Small intestine (tissue), 16 donors: ENCODE data around the gene SLC6A2. TPM values are rescaled to one million over a fixed set of nuclear protein-coding genes. Genes with fewer than 3 reads are reported as not detected.
"Not testable (repeated sequence)": the region's sequence is repeated elsewhere in the genome, so short reads cannot be mapped to it uniquely, and the experiment has no call there.

Experiments
- DNase-seq, 2 donors: peaks; one replicate each; pipeline versions ENCODE4 v3.0.0 to v3.0.0-alpha.2; 2013
- FAIRE-seq: peaks from 2 replicates; lab custom pipeline; 2012; peaks lifted over from hg19 to GRCh38; lab: Jason Lieb, UNC
- H3K27ac ChIP-seq, 3 donors: one replicate each; pipeline ENCODE4 v1.5.1; 2013; ENCODE audit warnings: low read length in 2 of 3, mild to moderate bottlenecking in 2 of 3, control low read depth in 1 of 3, inconsistent platforms in 1 of 3, low read depth in 1 of 3, moderate library complexity in 1 of 3
- H3K27me3 ChIP-seq, 3 donors: one replicate each; pipeline ENCODE4 v1.6.1; 2013; ENCODE audit warnings: low read length in 3 of 3, inconsistent platforms in 1 of 3; ENCODE audit not compliant: control insufficient read depth in 3 of 3, insufficient read depth in 3 of 3
- H3K36me3 ChIP-seq, 3 donors: one replicate each; pipeline ENCODE4 v1.6.1; 2013; ENCODE audit warnings: low read length in 3 of 3, inconsistent platforms in 1 of 3, low read depth in 1 of 3, mild to moderate bottlenecking in 1 of 3, moderate library complexity in 1 of 3; ENCODE audit not compliant: control insufficient read depth in 3 of 3, insufficient read depth in 2 of 3
- H3K4me1 ChIP-seq, 3 donors: one replicate each; pipeline ENCODE4 v1.6.1; 2013; ENCODE audit warnings: low read length in 2 of 3, inconsistent platforms in 1 of 3, low read depth in 1 of 3, mild to moderate bottlenecking in 1 of 3, moderate library complexity in 1 of 3; ENCODE audit not compliant: control insufficient read depth in 3 of 3, insufficient read depth in 2 of 3
- H3K4me3 ChIP-seq, 3 donors: one replicate each; pipeline ENCODE4 v1.5.1; 2013; ENCODE audit warnings: low read length in 3 of 3, control low read depth in 1 of 3, inconsistent platforms in 1 of 3, low read depth in 1 of 3, mild to moderate bottlenecking in 1 of 3, moderate library complexity in 1 of 3
- H3K9me3 ChIP-seq, 2 donors: one replicate each; pipeline ENCODE4 v1.6.1; 2013; ENCODE audit warnings: low read depth in 1 of 2, low read length in 1 of 2; ENCODE audit not compliant: control insufficient read depth in 2 of 2, insufficient read depth in 1 of 2
- WGBS, 3 donors: extraction: QIAGEN DNeasy Blood & Tissue Kit; methylation state at CpG; one replicate each; pipeline ENCODE4 v1.1.7; 2013; 5-methylcytosine and 5-hydroxymethylcytosine counted together
- long read RNA-seq, 10 donors: transcript quantifications; one replicate each; lab custom pipeline, GENCODE V29; 2026
- polyA plus RNA-seq, 4 donors: library from polyadenylated mRNA; stranded (reverse) in 3 of 4; unstranded in 1 of 4; fragments of 200-250 nt in 3 of 4; fragments of 120-200 nt in 1 of 4; gene quantifications; one replicate each; pipeline versions ENCODE4 v1.2.1 to v1.2.3, GENCODE V29; 2013
- donor health status: healthy with polysubstance abuse.
- donor health status: control.
- donor health status: control.
- donor health status: Bipolar disorder and iron deficiency.
- donor health status: healthy.

Gene SLC6A2
- polyA plus RNA-seq = under 1 TPM in 1 of 4 donors, not detected in 3; 0.22 TPM
- long read RNA-seq, donor 1 = 0 reads
- long read RNA-seq, donor 2 = 0 reads
- long read RNA-seq, donor 3 = 0 reads
- long read RNA-seq, donor 4 = 0 reads
- long read RNA-seq, donor 5 = 0 reads
- long read RNA-seq, donor 6 = 0 reads
- long read RNA-seq, donor 7 = 0 reads
- long read RNA-seq, donor 8 = 0 reads
- long read RNA-seq, donor 9 = 0 reads
- long read RNA-seq, donor 10 = 0 reads

DNA sequence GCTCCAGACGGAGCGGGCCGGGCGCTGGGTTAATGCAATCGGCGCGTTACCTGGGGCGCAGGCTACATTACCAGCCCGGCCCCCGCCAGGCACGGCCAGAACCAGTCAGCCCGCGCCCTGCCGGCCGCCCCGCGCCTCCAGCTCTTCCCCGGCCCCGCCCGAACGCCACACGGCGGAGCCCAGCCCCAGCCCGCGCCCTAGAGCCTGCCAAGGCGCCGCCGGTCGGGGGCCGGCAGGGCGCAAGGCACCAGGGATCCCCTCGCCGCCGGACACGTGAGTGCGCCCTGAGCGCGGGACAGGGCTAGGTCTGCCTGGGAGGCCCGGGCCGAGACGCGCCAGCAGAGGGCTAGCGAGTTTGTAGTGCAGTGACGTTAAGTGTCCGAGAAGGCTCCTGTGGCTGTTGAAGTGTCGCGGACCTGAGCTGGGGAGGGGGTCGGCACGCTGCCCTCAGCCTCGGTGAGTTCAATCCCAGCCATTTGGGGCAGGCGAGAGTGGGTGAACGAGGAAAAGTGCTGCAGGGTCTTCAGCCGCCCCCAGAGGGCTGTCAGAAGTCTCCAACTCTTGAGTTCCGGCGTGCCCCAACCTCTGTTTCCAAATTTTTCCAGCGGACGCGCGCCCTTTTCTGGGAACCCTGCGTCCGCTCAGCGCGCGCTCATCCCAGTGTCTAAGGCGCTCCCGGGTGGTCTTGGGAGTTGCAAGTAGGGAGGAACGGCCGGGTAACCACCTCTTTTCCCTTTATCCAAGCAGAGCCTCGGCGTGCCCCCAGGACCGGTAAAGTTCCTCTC is at the start of gene SLC6A2:
TSS of gene SLC6A2 (plus strand) at position 92 of the 785 bp plus-strand sequence. CDS start 707 bp downstream, outside the sequence.
- WGBS, 3 donors = 3 to 8% (median 8%) methylated on average over 57 to 71 of the region's 71 CpGs
- DNase-seq (peak in 1 of 2 donors; percentile 9), FAIRE-seq (no peak)
- Histone ChIP-seq H3K36me3 (no peaks in the 10 kb centered on the region), H3K9me3 (no peaks in the 10 kb centered on the region), H3K4me3 (no peak within 1 kb of the TSS), H3K27me3 (peaks cover 6 to 40% (median 16%) of the 10 kb centered on the region in 3 donors), H3K4me1 (no peaks in the 10 kb centered on the region), H3K27ac (no peak within 1 kb of the TSS)

DNA sequence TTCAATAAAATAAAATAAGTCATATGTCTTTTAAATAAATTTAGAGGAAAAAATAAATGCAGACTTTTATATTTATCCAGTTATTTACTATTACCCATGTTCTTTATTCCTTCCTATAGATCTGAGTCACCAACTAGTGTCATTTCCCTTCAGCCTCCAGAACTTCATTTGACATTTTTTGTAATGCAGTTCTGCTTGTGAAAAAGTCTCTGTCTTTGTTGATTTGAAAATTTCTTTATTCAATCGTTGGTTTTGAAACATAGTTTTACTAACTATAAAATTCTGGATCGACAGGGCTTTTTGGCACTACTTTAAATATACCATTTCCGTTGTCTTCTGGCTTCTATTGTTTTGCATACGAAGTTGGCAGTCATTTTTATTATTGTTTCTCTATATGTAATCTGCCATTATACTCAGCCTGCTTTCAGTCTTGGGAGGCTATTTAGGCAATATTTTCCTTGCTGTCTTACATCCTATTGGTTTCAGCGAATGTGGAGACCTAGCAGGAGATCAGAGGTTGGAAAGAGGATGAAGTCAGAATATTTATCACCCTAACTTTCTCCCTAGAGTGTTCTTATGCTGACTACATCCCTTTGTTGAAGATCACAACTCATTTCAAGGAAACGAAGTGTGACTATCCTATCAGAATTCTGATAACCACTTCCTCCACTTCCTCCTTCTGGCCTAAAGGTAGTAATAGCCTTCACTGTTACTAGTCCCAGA is 42.0 kb upstream of the SLC6A2 start:
- WGBS, 3 donors = 64 to 70% (median 65%) methylated on average over 6 of the region's 6 CpGs
- Histone ChIP-seq H3K27ac (no peak overlapping the region), H3K4me3 (no peak overlapping the region), H3K4me1 (no peaks in the 10 kb centered on the region), H3K27me3 (no peaks in the 10 kb centered on the region), H3K36me3 (no peaks in the 10 kb centered on the region), H3K9me3 (no peaks in the 10 kb centered on the region)
- FAIRE-seq = no peak
- DNase-seq = no peak

GRCh38 chr16:55615071-55615470 is 40.7 kb upstream of the SLC6A2 start:
- H3K4me1 ChIP-seq = no peaks in the 10 kb centered on the region
- no peak overlapping the region for H3K27ac ChIP-seq
- 62 to 85% (median 79%) methylated on average over 3 of the region's 3 CpGs for WGBS, 3 donors
- H3K9me3 ChIP-seq = no peaks in the 10 kb centered on the region
- FAIRE-seq (no peak), DNase-seq (no peak)
- no peak overlapping the region for H3K4me3 ChIP-seq
- H3K36me3 ChIP-seq = no peaks in the 10 kb centered on the region
- no peaks in the 10 kb centered on the region for H3K27me3 ChIP-seq

GRCh38 chr16:55615670-55616069 is 40.1 kb upstream of the SLC6A2 start:
- not testable (repeated sequence) for H3K27me3 ChIP-seq, H3K4me1 ChIP-seq, H3K27ac ChIP-seq, FAIRE-seq, H3K9me3 ChIP-seq, H3K36me3 ChIP-seq, DNase-seq, H3K4me3 ChIP-seq
- WGBS, 3 donors = 76 to 85% (median 77%) methylated on average over 11 of the region's 11 CpGs

GRCh38 chr16:55621771-55622170 is 34.0 kb upstream of the SLC6A2 start:
- Histone ChIP-seq H3K4me1 (no peaks in the 10 kb centered on the region), H3K36me3 (no peaks in the 10 kb centered on the region), H3K9me3 (no peaks in the 10 kb centered on the region), H3K27ac (no peak overlapping the region), H3K27me3 (no peaks in the 10 kb centered on the region), H3K4me3 (no peak overlapping the region)
- DNase-seq (no peak), FAIRE-seq (no peak)

GRCh38 chr16:55622272-55622671 is 33.5 kb upstream of the SLC6A2 start:
- no peak overlapping the region for H3K27ac ChIP-seq
- no peak for FAIRE-seq
- no peaks in the 10 kb centered on the region for H3K4me1 ChIP-seq
- no peak for DNase-seq
- H3K9me3 ChIP-seq = no peaks in the 10 kb centered on the region
- 72 to 79% (median 77%) methylated on average over 3 of the region's 3 CpGs for WGBS, 3 donors
- no peak overlapping the region for H3K4me3 ChIP-seq
- no peaks in the 10 kb centered on the region for H3K36me3 ChIP-seq
- H3K27me3 ChIP-seq = no peaks in the 10 kb centered on the region

DNA sequence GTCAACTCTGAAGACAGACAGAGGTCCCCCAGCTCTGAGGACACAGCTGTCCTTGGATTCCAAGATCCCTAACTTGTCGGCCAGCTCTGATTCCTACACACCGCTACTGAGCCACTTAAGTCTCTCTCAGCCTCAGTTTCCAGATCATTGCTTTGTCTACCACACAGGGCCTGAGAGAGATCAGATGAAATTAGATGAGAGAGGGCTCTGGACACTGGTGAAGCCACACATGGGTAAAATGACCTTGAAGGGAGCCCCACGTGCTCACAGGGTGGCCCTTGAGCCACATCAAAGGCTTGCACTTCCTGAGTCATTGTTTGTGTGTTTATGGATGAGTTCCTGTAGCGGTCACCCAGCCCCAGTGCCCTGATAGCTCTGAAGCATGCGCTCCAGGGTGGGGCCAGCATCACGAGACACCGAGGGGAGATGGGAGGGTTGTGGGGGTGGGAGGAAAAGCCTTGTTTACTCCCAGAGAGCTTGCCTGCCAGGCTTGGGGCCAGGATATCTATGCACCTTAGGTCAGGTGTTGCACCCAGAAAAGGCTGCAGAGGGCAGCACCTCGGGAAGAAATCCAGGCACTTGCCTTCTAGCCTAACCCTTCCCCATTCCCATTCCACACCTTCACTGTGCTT is 32.7 kb upstream of the SLC6A2 start:
- no peak for FAIRE-seq
- peak in 1 of 2 donors; percentile 6 for DNase-seq

DNA sequence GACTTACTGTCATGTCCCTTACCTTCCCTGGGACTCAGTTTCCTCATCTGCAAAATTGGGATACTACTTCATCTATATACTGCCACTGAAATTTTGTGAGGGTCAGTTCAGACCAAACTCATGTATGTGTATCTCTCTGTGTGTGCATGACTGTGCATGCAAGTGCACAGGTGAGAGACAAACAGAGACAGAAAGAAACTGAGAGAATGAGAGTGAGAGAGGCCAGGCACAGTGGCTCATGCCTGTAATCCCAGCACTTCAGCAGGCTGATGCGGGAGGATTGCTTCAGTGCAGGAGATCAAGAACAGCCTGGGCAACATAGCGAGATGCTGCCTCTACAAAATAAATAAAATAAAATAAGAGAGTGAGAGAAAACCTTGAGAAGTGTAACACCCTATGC is 32.1 kb upstream of the SLC6A2 start:
- FAIRE-seq = no peak

More for the DNA sequence above, 32.7 kb upstream of the SLC6A2 start:
- 26 to 32% (median 30%) methylated on average over 8 of the region's 8 CpGs for WGBS, 3 donors
- Histone ChIP-seq H3K36me3 (no peaks in the 10 kb centered on the region), H3K27ac (no peak overlapping the region), H3K27me3 (no peaks in the 10 kb centered on the region), H3K4me3 (no peak overlapping the region), H3K9me3 (no peaks in the 10 kb centered on the region), H3K4me1 (no peaks in the 10 kb centered on the region)

More for the DNA sequence above, 32.1 kb upstream of the SLC6A2 start:
- Histone ChIP-seq H3K27ac (no peak overlapping the region), H3K9me3 (no peaks in the 10 kb centered on the region), H3K27me3 (no peaks in the 10 kb centered on the region), H3K36me3 (no peaks in the 10 kb centered on the region), H3K4me3 (no peak overlapping the region), H3K4me1 (no peaks in the 10 kb centered on the region)
- 65 to 90% (median 82%) methylated on average over 2 of the region's 2 CpGs for WGBS, 3 donors
- DNase-seq = no peak
